GM12878 (cell line): ENCODE measurements around the gene SLC15A1.

Experiments used
- BACH1 ChIP-seq: fragments of 450-650 bp; IDR thresholded peaks from 2 replicates; pipeline ENCODE4 v1.6.1; 2017; ENCODE audit warnings: mild to moderate bottlenecking, borderline replicate concordance
- EP300 ChIP-seq, 2 experiments: fragments of 150-350 bp in 1 of 2; IDR thresholded peaks; 2 replicates each; pipeline ENCODE4 v1.6.1; 2011 to 2012; ENCODE audit warnings: low read depth in 2 of 2, low read length in 2 of 2, borderline replicate concordance in 1 of 2, improper control_type of control experiment in 1 of 2, inconsistent platforms in 1 of 2; ENCODE audit not compliant: control insufficient read depth in 1 of 2
- IRF4 ChIP-seq: IDR thresholded peaks from 2 replicates; pipeline ENCODE4 v1.6.1; 2011; ENCODE audit warnings: low read depth, low read length
- NKRF ChIP-seq: fragments of 450-650 bp; conservative IDR thresholded peaks from 2 replicates; pipeline ENCODE4 v1.6.1; 2017; ENCODE audit warnings: mild to moderate bottlenecking, moderate library complexity
- POLR2A ChIP-seq: IDR thresholded peaks from 2 replicates; pipeline ENCODE4 v1.6.1; 2011; ENCODE audit warnings: low read depth, mild to moderate bottlenecking, low read length
- POLR2AphosphoS5 ChIP-seq: IDR thresholded peaks from 2 replicates; pipeline ENCODE4 v1.6.1; 2011; ENCODE audit warnings: mild to moderate bottlenecking, low read length, inconsistent platforms
- RB1 ChIP-seq: fragments of 450-650 bp; formaldehyde crosslinking; IDR thresholded peaks from 2 replicates; pipeline ENCODE4 v1.6.1; 2017; ENCODE audit warnings: mild to moderate bottlenecking, borderline replicate concordance
- REST ChIP-seq: IDR thresholded peaks from 2 replicates; pipeline ENCODE4 v1.6.1; 2012; ENCODE audit warnings: mild to moderate bottlenecking, low read depth, low read length
- SIN3A ChIP-seq: IDR thresholded peaks from 2 replicates; pipeline ENCODE4 v1.6.1; 2012; ENCODE audit warnings: low read depth, low read length, improper control_type of control experiment
- SIX5 ChIP-seq: IDR thresholded peaks from 2 replicates; pipeline ENCODE4 v1.6.1; 2011; ENCODE audit warnings: mild to moderate bottlenecking, low read depth, low read length, moderate library complexity; ENCODE audit not compliant: severe bottlenecking
- TCF7 ChIP-seq: IDR thresholded peaks from 2 replicates; pipeline ENCODE4 v1.6.1; 2014; ENCODE audit warnings: antibody characterized with exemption, borderline replicate concordance

- no peak for TF ChIP-seq IRF4
- TF ChIP-seq TCF7, result no peak
- no peak for TF ChIP-seq POLR2AphosphoS5
- no peak for TF ChIP-seq POLR2A
- TF ChIP-seq RB1, result no peak
- TF ChIP-seq EP300 (IDR thresholded peaks at IDR 0.05; ENCODE audit: borderline replicate concordance in 1 of 2, control insufficient read depth in 1 of 2, low read depth in 2 of 2, low read length in 2 of 2), result no peak
- no peak for TF ChIP-seq NKRF
- TF ChIP-seq BACH1, result no peak
- no peak for TF ChIP-seq REST
- TF ChIP-seq SIX5, result no peak
- TF ChIP-seq SIN3A, result no peak
These were observed 96.2 kb downstream of the SLC15A1 start for GRCh38 chr13:98656223-98656622.
